GM19468 (cell line): ENCODE data around the gene LCP1.

Source experiments
- ATAC-seq: cut with Tn5 transposase; IDR thresholded peaks from one replicate; pipeline ENCODE4 v1.9.1; 2021; ENCODE audit warnings: mild to moderate bottlenecking, moderate library complexity, moderate number of reproducible peaks; ENCODE audit not compliant: unreplicated experiment; ENCODE audit errors: extremely low read depth

Gene LCP1

GRCh38 chr13:46183018-46183946 is 1.3 kb upstream of the LCP1 start:
- no peak for ATAC-seq

- ATAC-seq, result no peak
Measured at GRCh38 chr13:46182491-46182877, 507 bp upstream of the LCP1 start.

- no peak for ATAC-seq
Measured at GRCh38 chr13:46181377-46181839, 569 bp downstream of the LCP1 start.

GRCh38 chr13:46179969-46180763 is 1.8 kb downstream of the LCP1 start:
- no peak for ATAC-seq

GRCh38 chr13:46179491-46179908 is 2.5 kb downstream of the LCP1 start:
- no peak for ATAC-seq

- no peak for ATAC-seq
Measured at GRCh38 chr13:46178821-46179220, 3.2 kb downstream of the LCP1 start.

GRCh38 chr13:46178143-46178542 is 3.8 kb downstream of the LCP1 start:
- ATAC-seq, result no peak

GRCh38 chr13:46176756-46177155 is 5.2 kb downstream of the LCP1 start:
- ATAC-seq, result peak; percentile 16

- ATAC-seq, result no peak
Measured at GRCh38 chr13:46173656-46174055, 8.3 kb downstream of the LCP1 start.

GRCh38 chr13:46172531-46172991 is 9.4 kb downstream of the LCP1 start:
- ATAC-seq, result no peak

GRCh38 chr13:46171739-46172138 is 10.2 kb downstream of the LCP1 start:
- ATAC-seq, result no peak

- ATAC-seq, result no peak
Measured at GRCh38 chr13:46171217-46171616, 10.8 kb downstream of the LCP1 start.

GRCh38 chr13:46170687-46171086 is 11.3 kb downstream of the LCP1 start:
- ATAC-seq, result no peak

- no peak for ATAC-seq
Measured at GRCh38 chr13:46170268-46170667, 11.7 kb downstream of the LCP1 start.

- no peak for ATAC-seq
Measured at GRCh38 chr13:46169758-46170157, 12.2 kb downstream of the LCP1 start.

GRCh38 chr13:46168783-46169182 is 13.2 kb downstream of the LCP1 start:
- no peak for ATAC-seq

GRCh38 chr13:46168341-46168740 is 13.6 kb downstream of the LCP1 start:
- ATAC-seq, result no peak

- ATAC-seq, result no peak
Measured at GRCh38 chr13:46166947-46167610, 14.9 kb downstream of the LCP1 start.

- no peak for ATAC-seq
Measured at GRCh38 chr13:46166224-46166584, 15.8 kb downstream of the LCP1 start.

GRCh38 chr13:46165485-46166223 is 16.3 kb downstream of the LCP1 start:
- no peak for ATAC-seq
